ENCODE results near the gene TFB2M.
"Not testable (repeated sequence)": the region's sequence is repeated elsewhere in the genome, so short reads cannot be mapped to it uniquely, and the experiment has no call there.

TFB2M gene

DNA sequence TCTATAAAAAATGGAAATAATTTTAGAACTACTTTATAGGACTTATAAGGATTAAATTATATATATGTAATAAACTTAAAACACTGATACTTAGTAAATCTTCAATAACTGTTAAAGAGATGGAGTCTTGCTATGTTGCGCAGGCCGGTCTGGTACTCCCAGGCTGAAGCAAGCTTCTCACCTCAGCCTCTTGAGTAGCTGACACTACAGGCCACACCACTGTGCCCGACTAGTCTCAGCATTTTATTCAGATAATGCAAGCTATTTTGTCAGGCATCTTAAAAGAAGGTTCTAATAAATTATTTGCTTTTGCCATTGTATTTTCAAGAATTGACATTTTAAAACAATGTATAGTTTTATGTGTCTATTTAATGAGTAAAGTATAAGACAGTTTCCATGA is 21.0 kb upstream of the TFB2M start:
- in situ Hi-C loops (cut with HindIII; ENCODE audit: low pct_ligation_motif_present, low pct_unique_long_range_greater_than_20kb, low sequenced_read_pairs), result no loop called here
- no peak for DNase-seq

DNA sequence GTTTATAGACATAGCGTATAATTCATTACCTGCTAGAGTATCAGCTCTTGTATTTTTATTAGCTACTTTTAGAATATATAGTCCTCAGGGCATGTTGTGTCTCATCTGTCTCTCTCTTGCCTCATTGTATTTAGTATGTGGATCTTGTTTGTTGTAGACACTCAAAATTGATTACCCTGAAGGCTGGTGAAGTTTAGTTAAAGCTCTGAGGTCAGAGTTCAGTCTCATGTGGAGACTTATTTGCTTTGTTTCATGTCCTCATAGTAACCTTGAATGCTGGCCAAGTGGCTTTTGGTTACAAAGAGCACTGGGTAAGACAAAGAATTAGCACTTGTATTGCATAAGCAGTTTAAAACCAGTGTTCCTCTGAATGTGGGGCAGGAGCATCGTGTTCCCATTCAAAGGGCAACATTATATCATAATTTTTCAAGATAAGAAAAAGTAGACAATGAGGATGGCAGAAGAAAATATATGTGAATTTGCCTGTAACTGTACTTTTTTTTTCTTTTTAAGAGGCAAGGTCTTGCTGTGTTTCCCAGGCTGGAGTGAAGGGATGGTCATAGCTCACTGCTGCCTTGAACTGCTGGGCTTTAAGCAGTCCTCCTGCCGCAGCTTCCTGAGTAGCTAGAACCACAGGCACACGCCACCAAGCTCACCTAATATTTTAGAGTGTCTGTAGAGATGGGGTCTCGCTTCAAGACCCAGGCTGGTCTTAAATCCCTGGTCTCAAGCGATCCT is 17.6 kb upstream of the TFB2M start:
- DNase-seq, result no peak

DNA sequence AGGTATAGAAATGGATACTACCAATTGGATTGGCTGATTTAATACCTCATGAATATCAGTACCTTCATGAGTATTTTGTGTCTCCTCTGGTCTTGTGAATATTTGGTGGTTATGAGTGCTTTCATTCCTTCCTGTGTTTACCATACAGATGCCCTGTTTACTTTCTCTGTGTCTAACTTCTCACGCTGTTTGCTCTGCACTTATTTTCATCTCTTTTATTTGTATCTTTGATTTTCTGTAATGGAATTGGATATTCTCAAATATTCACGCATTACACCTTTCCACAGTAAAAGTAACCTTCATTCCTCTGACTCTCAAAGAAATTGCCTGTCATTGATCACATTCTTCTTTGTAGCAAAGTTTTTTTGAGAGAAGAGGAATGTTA is 17.0 kb upstream of the TFB2M start:
- in situ Hi-C loops (cut with HindIII; ENCODE audit: low pct_ligation_motif_present, low pct_unique_long_range_greater_than_20kb, low sequenced_read_pairs), result no loop called here

More for the DNA sequence above, 17.6 kb upstream of the TFB2M start:
- in situ Hi-C loops (cut with HindIII; ENCODE audit: low pct_ligation_motif_present, low pct_unique_long_range_greater_than_20kb, low sequenced_read_pairs), result no loop called here

GRCh38 chr1:246582301-246583055 is 16.4 kb upstream of the TFB2M start:
- no peak for DNase-seq
- in situ Hi-C loops (cut with HindIII; ENCODE audit: low pct_ligation_motif_present, low pct_unique_long_range_greater_than_20kb, low sequenced_read_pairs), result no loop called here

More for the DNA sequence above, 17.0 kb upstream of the TFB2M start:
- DNase-seq, result no peak

GRCh38 chr1:246580497-246581370 is 14.7 kb upstream of the TFB2M start:
- no peak for DNase-seq
- in situ Hi-C loops (cut with HindIII; ENCODE audit: low pct_ligation_motif_present, low pct_unique_long_range_greater_than_20kb, low sequenced_read_pairs), result no loop called here

DNA sequence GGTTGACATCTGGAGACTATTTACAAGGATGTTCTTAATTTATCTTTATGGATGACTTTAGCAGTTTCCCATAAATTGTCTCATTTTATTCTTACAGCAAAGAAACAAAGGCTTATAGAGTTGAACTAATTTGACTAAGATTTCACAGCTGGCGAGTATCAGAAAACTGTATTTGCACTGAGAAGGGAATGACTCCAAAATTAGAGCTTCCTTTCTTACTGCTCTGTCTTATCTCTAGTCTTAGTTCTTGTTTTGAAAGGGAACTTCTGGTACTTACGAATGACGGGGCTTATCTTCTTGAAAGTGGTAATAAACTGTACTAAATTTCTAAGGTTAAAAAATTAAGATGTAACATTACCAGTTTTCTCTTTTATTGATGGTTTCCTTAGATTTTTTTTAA is 13.8 kb upstream of the TFB2M start:
- DNase-seq, result no peak
- in situ Hi-C loops (cut with HindIII; ENCODE audit: low pct_ligation_motif_present, low pct_unique_long_range_greater_than_20kb, low sequenced_read_pairs), result no loop called here

GRCh38 chr1:246577720-246578106 is 11.7 kb upstream of the TFB2M start:
- no peak for DNase-seq
- in situ Hi-C loops (cut with HindIII; ENCODE audit: low pct_ligation_motif_present, low pct_unique_long_range_greater_than_20kb, low sequenced_read_pairs), result no loop called here

- no peak for DNase-seq
- in situ Hi-C loops (cut with HindIII; ENCODE audit: low pct_ligation_motif_present, low pct_unique_long_range_greater_than_20kb, low sequenced_read_pairs), result no loop called here
Measured at GRCh38 chr1:246577082-246577719, 11.1 kb upstream of the TFB2M start.

- no peak for DNase-seq
- in situ Hi-C loops (cut with HindIII; ENCODE audit: low pct_ligation_motif_present, low pct_unique_long_range_greater_than_20kb, low sequenced_read_pairs), result no loop called here
Measured at GRCh38 chr1:246576709-246577032, 10.6 kb upstream of the TFB2M start.

- no peak for DNase-seq
- in situ Hi-C loops (cut with HindIII; ENCODE audit: low pct_ligation_motif_present, low pct_unique_long_range_greater_than_20kb, low sequenced_read_pairs), result no loop called here
Measured at GRCh38 chr1:246573491-246573890, 7.4 kb upstream of the TFB2M start.

DNA sequence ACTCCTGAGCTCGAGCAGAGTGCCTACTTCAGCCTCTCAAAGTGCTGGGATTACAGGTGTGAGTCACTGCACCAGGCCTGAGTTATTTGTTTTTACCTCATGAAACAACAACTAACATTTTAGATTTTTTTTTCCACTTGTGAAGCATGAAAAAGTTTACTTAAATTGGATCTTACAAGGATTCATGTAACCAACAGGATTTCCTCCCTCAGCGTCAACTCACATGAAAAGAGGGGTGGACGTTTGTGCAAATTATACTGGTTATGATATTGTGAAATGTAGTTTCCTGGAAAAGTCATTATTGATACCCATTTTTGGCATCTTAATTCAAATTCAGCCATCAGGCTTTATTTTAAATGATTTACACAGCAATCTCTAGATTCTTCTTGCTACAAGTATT is 6.7 kb upstream of the TFB2M start:
- in situ Hi-C loops (cut with HindIII; ENCODE audit: low pct_ligation_motif_present, low pct_unique_long_range_greater_than_20kb, low sequenced_read_pairs), result no loop called here
- DNase-seq, result no peak

DNA sequence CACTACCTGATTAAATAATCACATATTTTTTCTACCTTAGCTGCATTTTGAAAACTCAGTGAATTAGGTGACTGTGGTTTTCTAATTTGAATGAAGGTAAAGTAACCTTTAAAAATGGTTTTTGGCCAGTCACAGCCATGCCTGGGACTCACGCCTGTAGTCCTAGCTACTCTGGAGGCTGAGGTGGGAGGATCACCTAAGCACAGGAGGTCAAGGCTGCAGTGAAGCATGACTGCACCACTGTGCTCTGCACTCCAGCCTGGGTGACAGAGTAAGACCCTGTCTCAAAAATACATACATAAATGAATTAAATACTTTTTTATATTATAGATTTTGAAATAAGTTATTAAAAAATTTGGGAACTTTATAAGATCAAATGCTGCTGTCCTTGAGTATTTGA is 5.9 kb upstream of the TFB2M start:
- no peak for DNase-seq
- in situ Hi-C loops (cut with HindIII; ENCODE audit: low pct_ligation_motif_present, low pct_unique_long_range_greater_than_20kb, low sequenced_read_pairs), result no loop called here

- DNase-seq; in situ Hi-C loops (cut with HindIII; ENCODE audit: low pct_ligation_motif_present, low pct_unique_long_range_greater_than_20kb, low sequenced_read_pairs): not testable (repeated sequence)
Measured at GRCh38 chr1:246571309-246571708, 5.2 kb upstream of the TFB2M start.

GRCh38 chr1:246569248-246570238 is 3.5 kb upstream of the TFB2M start:
- DNase-seq, result peak; percentile 12
- in situ Hi-C loops (cut with HindIII; ENCODE audit: low pct_ligation_motif_present, low pct_unique_long_range_greater_than_20kb, low sequenced_read_pairs), result no loop called here

DNA sequence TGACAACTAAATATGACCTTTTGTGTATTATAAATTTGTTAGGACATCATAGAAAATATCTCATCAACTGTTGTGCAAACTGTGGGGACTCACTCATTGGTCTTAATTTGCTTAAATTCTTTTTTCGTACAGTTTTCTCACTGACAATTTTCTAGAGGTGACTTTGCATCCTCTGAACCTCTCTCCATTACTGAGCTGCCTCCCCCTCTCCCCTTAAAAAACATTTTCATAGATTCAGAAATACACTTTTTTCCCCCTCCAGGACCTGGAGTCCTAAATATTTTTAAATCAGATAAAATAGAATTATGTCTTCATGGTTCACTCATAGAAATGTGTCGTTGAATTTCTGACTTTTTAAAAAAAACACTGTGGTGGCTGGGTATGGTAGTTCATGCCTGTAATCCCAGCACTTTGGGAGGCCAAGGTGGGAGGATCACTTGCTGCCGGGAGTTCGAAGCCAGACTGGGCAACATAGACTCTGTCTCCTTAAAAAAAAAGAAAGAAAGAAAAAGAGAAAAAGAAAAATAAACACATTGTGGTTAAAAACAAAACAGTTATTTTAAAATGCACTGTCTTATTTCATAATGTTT is 1.7 kb upstream of the TFB2M start:
- in situ Hi-C loops (cut with HindIII; ENCODE audit: low pct_ligation_motif_present, low pct_unique_long_range_greater_than_20kb, low sequenced_read_pairs), result no loop called here
- DNase-seq, result no peak

DNA sequence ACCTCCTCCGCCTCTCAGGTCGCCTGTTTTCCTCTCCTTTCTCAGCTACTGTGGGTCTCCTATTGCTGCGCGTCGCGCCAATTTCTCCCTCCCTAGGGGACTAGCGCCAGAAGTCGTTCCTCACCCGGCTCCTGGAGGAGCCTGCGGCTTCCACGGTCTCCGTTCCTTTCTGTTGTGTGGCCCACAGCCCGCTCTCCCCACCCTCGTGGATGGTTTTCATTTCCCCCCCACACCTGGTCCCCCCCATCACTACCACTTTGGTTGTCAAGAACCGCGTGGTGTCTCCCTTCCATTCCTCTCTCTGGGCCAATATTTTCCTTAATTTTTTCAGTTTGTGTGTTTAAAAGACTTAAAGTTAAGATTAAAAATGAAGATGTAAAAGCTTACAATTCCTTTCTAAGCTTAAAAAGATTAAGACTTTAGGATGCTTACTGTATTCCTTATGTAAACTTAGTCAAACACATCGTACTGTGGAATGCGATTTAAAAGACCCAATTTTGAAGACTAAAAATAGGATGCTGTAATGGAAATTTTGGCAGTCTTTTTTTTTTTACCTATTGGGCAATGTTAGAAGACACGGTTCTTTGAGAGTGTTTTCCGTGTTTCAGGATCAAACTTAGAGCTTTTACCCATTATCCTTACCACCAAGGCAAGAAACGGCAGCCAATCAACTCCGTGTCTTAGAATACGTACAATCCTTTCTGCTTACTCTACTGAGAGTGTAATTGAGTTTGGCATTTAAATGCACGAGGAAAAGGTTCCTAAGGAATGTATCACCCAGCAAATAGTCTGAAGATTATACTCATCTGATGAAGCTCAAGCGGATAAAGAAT is 968 bp upstream of the TFB2M start:
- in situ Hi-C loops (cut with HindIII; ENCODE audit: low pct_ligation_motif_present, low pct_unique_long_range_greater_than_20kb, low sequenced_read_pairs), result no loop called here
- peak; percentile 74 for DNase-seq

- peak; percentile 61 for DNase-seq
- in situ Hi-C loops (cut with HindIII; ENCODE audit: low pct_ligation_motif_present, low pct_unique_long_range_greater_than_20kb, low sequenced_read_pairs), result no loop called here
Measured at GRCh38 chr1:246565751-246566127, 322 bp downstream of the TFB2M start.

Data from ACHN (cell line).